ENCODE measurements around the gene GP2.

GRCh38 chr16:20309786-20310185 lies 17.5 kb downstream of the GP2 start:
- no peak for TF ChIP-seq POLR2AphosphoS5 (IDR thresholded peaks at IDR 0.05)
- TF ChIP-seq, protein P1, sequence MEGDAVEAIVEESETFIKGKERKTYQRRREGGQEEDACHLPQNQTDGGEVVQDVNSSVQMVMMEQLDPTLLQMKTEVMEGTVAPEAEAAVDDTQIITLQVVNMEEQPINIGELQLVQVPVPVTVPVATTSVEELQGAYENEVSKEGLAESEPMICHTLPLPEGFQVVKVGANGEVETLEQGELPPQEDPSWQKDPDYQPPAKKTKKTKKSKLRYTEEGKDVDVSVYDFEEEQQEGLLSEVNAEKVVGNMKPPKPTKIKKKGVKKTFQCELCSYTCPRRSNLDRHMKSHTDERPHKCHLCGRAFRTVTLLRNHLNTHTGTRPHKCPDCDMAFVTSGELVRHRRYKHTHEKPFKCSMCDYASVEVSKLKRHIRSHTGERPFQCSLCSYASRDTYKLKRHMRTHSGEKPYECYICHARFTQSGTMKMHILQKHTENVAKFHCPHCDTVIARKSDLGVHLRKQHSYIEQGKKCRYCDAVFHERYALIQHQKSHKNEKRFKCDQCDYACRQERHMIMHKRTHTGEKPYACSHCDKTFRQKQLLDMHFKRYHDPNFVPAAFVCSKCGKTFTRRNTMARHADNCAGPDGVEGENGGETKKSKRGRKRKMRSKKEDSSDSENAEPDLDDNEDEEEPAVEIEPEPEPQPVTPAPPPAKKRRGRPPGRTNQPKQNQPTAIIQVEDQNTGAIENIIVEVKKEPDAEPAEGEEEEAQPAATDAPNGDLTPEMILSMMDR (IDR thresholded peaks at IDR 0.05 in 8 of 11, conservative IDR thresholded peaks at IDR 0.05 in 3 of 11), result no peak
